CD14-positive monocyte (primary cell): ENCODE measurements around the gene LENG1. TPM values are rescaled to one million over a fixed set of nuclear protein-coding genes. Genes with fewer than 3 reads are reported as not detected.

ENCODE experiments used
- DNase-seq, 3 donors: peaks; one replicate each; pipeline ENCODE4 v3.0.0-alpha.2; 2011 to 2022
- H2AFZ ChIP-seq: 2 replicates; pipeline ENCODE4 v1.6.0; 2012; ENCODE audit warnings: mild to moderate bottlenecking, low read depth, low read length, inconsistent platforms; ENCODE audit not compliant: insufficient read depth, poor library complexity, severe bottlenecking
- H3K27ac ChIP-seq, 2 donors: 1 replicate in 1 of 2; 2 replicates in 1 of 2; pipeline ENCODE4 v1.5.1; 2012 to 2013; ENCODE audit warnings: low read length in 2 of 2, control low read depth in 1 of 2, inconsistent platforms in 1 of 2, low read depth in 1 of 2, mild to moderate bottlenecking in 1 of 2
- H3K27me3 ChIP-seq, 2 donors: one replicate each; pipeline versions ENCODE4 v1.6.0 to v1.6.1; 2011 to 2013; ENCODE audit warnings: low read length in 2 of 2; ENCODE audit not compliant: control insufficient read depth in 2 of 2, insufficient read depth in 2 of 2
- H3K36me3 ChIP-seq, 2 donors: replicated peaks in 1 of 2; 1 replicate in 1 of 2; 2 replicates in 1 of 2; pipeline versions ENCODE4 v1.5.1 to v1.6.1; 2012 to 2013; ENCODE audit warnings: low read length in 2 of 2, control low read depth in 1 of 2, inconsistent platforms in 1 of 2, mild to moderate bottlenecking in 1 of 2; ENCODE audit not compliant: insufficient read depth in 2 of 2, control insufficient read depth in 1 of 2
- H3K4me1 ChIP-seq, 2 donors: 1 replicate in 1 of 2; 2 replicates in 1 of 2; pipeline versions ENCODE4 v1.5.1 to v1.6.1; 2012 to 2013; ENCODE audit warnings: low read length in 2 of 2, control low read depth in 1 of 2, inconsistent platforms in 1 of 2, mild to moderate bottlenecking in 1 of 2, moderate library complexity in 1 of 2; ENCODE audit not compliant: insufficient read depth in 2 of 2, control insufficient read depth in 1 of 2
- H3K4me2 ChIP-seq: replicated peaks from 2 replicates; pipeline ENCODE3; 2012; ENCODE audit warnings: low read length, moderate library complexity, mild to moderate bottlenecking; ENCODE audit not compliant: poor library complexity, severe bottlenecking; ENCODE audit errors: extremely low read depth
- H3K4me3 ChIP-seq, 3 experiments: fragments of 200-600 bp in 1 of 3; sonication (generic) in 1 of 3; replicated peaks in 1 of 3; 1 replicate in 2 of 3; 2 replicates in 1 of 3; pipeline ENCODE4 v1.5.1; 2011 to 2013; ENCODE audit warnings: low read length in 3 of 3, mild to moderate bottlenecking in 3 of 3, control low read depth in 2 of 3, low read depth in 2 of 3, inconsistent platforms in 1 of 3, moderate library complexity in 1 of 3
- H3K79me2 ChIP-seq: 2 replicates; pipeline ENCODE4 v1.6.0; 2012; ENCODE audit warnings: mild to moderate bottlenecking, control low read depth, inconsistent platforms, low read length, moderate library complexity; ENCODE audit not compliant: insufficient read depth
- H3K9ac ChIP-seq: 2 replicates; pipeline ENCODE4 v1.6.0; 2017; ENCODE audit warnings: low read length, mild to moderate bottlenecking; ENCODE audit not compliant: insufficient read depth, poor library complexity, severe bottlenecking
- H3K9me3 ChIP-seq, 2 donors: replicated peaks in 1 of 2; 1 replicate in 1 of 2; 2 replicates in 1 of 2; pipeline versions ENCODE4 v1.5.1 to v1.6.1; 2012 to 2013; ENCODE audit warnings: low read length in 2 of 2, control low read depth in 1 of 2; ENCODE audit not compliant: control insufficient read depth in 1 of 2, insufficient read depth in 1 of 2
- H4K20me1 ChIP-seq: 2 replicates; pipeline ENCODE4 v1.6.0; 2012; ENCODE audit warnings: mild to moderate bottlenecking, low read length, control low read depth, moderate library complexity; ENCODE audit not compliant: insufficient read depth
- H3K27ac Mint-ChIP-seq, 7 donors: one replicate each; pipeline ENCODE4 v1.8.0; 2020; ENCODE audit warnings: mild to moderate bottlenecking in 7 of 7, mixed read lengths in 7 of 7, moderate library complexity in 6 of 7, inconsistent platforms in 2 of 7
- H3K27me3 Mint-ChIP-seq, 3 donors: one replicate each; pipeline ENCODE4 v1.8.0; 2021 to 2022; ENCODE audit warnings: low read depth in 3 of 3, mild to moderate bottlenecking in 3 of 3, mixed read lengths in 3 of 3, moderate library complexity in 3 of 3, inconsistent platforms in 1 of 3
- H3K36me3 Mint-ChIP-seq, 2 donors: one replicate each; pipeline ENCODE4 v1.8.0; 2020; ENCODE audit warnings: mixed read lengths in 2 of 2, inconsistent platforms in 1 of 2, mild to moderate bottlenecking in 1 of 2
- H3K4me1 Mint-ChIP-seq: one replicate; pipeline ENCODE4 v1.8.0; 2020; ENCODE audit warnings: mild to moderate bottlenecking, mixed read lengths
- H3K4me3 Mint-ChIP-seq, 2 donors: one replicate each; pipeline ENCODE4 v1.8.0; 2020; ENCODE audit warnings: mild to moderate bottlenecking in 2 of 2, mixed read lengths in 2 of 2, moderate library complexity in 1 of 2
- H3K9me3 Mint-ChIP-seq, 7 donors: one replicate each; pipeline ENCODE4 v1.8.0; 2020 to 2022; ENCODE audit warnings: mixed read lengths in 7 of 7, mild to moderate bottlenecking in 6 of 7, moderate library complexity in 6 of 7, inconsistent platforms in 2 of 7
- CTCF ChIP-seq: fragments of 200-600 bp; IDR thresholded peaks from one replicate; pipeline ENCODE4 v1.8.0; 2022; ENCODE audit warnings: antibody characterized with exemption, mild to moderate bottlenecking
- WGBS: methylation state at CpG from one replicate; pipeline ENCODE4 v1.1.5; 2013; ENCODE audit warnings: missing lambda C conversion rate; ENCODE audit not compliant: insufficient coverage; 5-methylcytosine and 5-hydroxymethylcytosine counted together
- intact Hi-C, 2 donors: fragments of 100-400 bp; cut with micrococcal nuclease; formaldehyde crosslinking; loops; one replicate each; pipeline versions ENCODE4 v1.15.0 to v1.15.1; 2023
- polyA plus RNA-seq, 3 donors: library from polyadenylated mRNA; depleted of rRNA in 1 of 3; unstranded in 2 of 3; stranded (reverse) in 1 of 3; fragments of 300-500 nt in 2 of 3; fragments of >200 nt in 1 of 3; fragmentation: Illumina TruSeq in 2 of 3; gene quantifications; 1 replicate in 2 of 3; 2 replicates in 1 of 3; pipeline ENCODE4 v1.2.3, GENCODE V29; 2012 to 2021

LENG1 gene
- polyA plus RNA-seq, 3 donors, result 3.4 to 5.4 (median 4.2) TPM

- 96% methylated on average over 27 of the region's 41 CpGs for WGBS
- Mint-ChIP-seq H3K4me1 (no peaks in the 10 kb centered on the region), H3K27ac (no peak overlapping the region), H3K36me3 (peaks cover 56 to 86% of the 10 kb centered on the region in 2 donors), H3K27me3 (peaks cover 0 to 2% (median 0%) of the 10 kb centered on the region in 3 donors), H3K9me3 (peaks cover 0 to 2% (median 0%) of the 10 kb centered on the region in 7 donors), H3K4me3 (no peak overlapping the region)
- no peaks in the 10 kb centered on the region for H3K4me1 ChIP-seq
- no peaks in the 10 kb centered on the region for H3K27me3 ChIP-seq
- H3K9ac ChIP-seq, result no peak overlapping the region
- intact Hi-C loops, result no loop called here
- no peak for TF ChIP-seq CTCF
- peaks cover 67 to 75% of the 10 kb centered on the region in 2 donors for H3K36me3 ChIP-seq
- H3K9me3 ChIP-seq, result peaks cover 0 to 2% of the 10 kb centered on the region in 2 donors
- DNase-seq, result no peak
- H4K20me1 ChIP-seq, result no peaks in the 10 kb centered on the region
- no peak overlapping the region for H3K4me2 ChIP-seq
- no peak overlapping the region for H3K27ac ChIP-seq
- no peak overlapping the region for H2AFZ ChIP-seq
- no peaks in the 10 kb centered on the region for H3K79me2 ChIP-seq
- H3K4me3 ChIP-seq, result no peak overlapping the region
These were observed 30.5 kb downstream of the LENG1 start for GRCh38 chr19:54128796-54129616.

GRCh38 chr19:54128441-54128725, 31.1 kb downstream of the LENG1 start:
- H3K27ac Mint-ChIP-seq, result no peak overlapping the region
- H3K79me2 ChIP-seq, result no peaks in the 10 kb centered on the region
- H3K27ac ChIP-seq, result no peak overlapping the region
- no peak overlapping the region for H3K4me3 Mint-ChIP-seq
- H3K4me3 ChIP-seq, result no peak overlapping the region
- no peak for DNase-seq
- H3K4me2 ChIP-seq, result no peak overlapping the region
- H4K20me1 ChIP-seq, result no peaks in the 10 kb centered on the region
- no peaks in the 10 kb centered on the region for H3K9me3 ChIP-seq
- no peaks in the 10 kb centered on the region for H3K4me1 ChIP-seq
- no peaks in the 10 kb centered on the region for H3K27me3 Mint-ChIP-seq
- peaks cover 63 to 92% of the 10 kb centered on the region in 2 donors for H3K36me3 Mint-ChIP-seq
- no peaks in the 10 kb centered on the region for H3K27me3 ChIP-seq
- WGBS, result 95% methylated on average over 17 of the region's 20 CpGs
- TF ChIP-seq CTCF, result no peak
- H2AFZ ChIP-seq, result no peak overlapping the region
- H3K36me3 ChIP-seq, result peaks cover 73 to 81% of the 10 kb centered on the region in 2 donors
- intact Hi-C loops, result no loop called here
- H3K4me1 Mint-ChIP-seq, result no peaks in the 10 kb centered on the region
- no peak overlapping the region for H3K9ac ChIP-seq
- no peaks in the 10 kb centered on the region for H3K9me3 Mint-ChIP-seq
